Right kidney (tissue), 1 donor: Measurements from ENCODE around the gene EFNA2.
A peak's percentile ranks its signal among the peaks of the same experiment; 100 is the strongest.

ENCODE experiments used
- DNase-seq: peaks from one replicate; pipeline ENCODE4 v3.0.0-alpha.2; 2016

EFNA2 gene

GRCh38 chr19:1248786-1249297 is 36.8 kb upstream of the EFNA2 start:
- DNase-seq, result peak; percentile 94

GRCh38 chr19:1249298-1249989 is 36.2 kb upstream of the EFNA2 start:
- DNase-seq, result peak; percentile 89

GRCh38 chr19:1249990-1250436 is 35.7 kb upstream of the EFNA2 start:
- DNase-seq, result peak; percentile 86

- DNase-seq, result peak; percentile 72
These were observed 35.0 kb upstream of the EFNA2 start for GRCh38 chr19:1250437-1251260.

- peak; percentile 69 for DNase-seq
These were observed 34.1 kb upstream of the EFNA2 start for GRCh38 chr19:1251330-1252220.

GRCh38 chr19:1252221-1252820 is 33.4 kb upstream of the EFNA2 start:
- peak; percentile 67 for DNase-seq

- DNase-seq, result no peak
These were observed 32.7 kb upstream of the EFNA2 start for GRCh38 chr19:1252821-1253513.

GRCh38 chr19:1253514-1254080 is 32.1 kb upstream of the EFNA2 start:
- no peak for DNase-seq

GRCh38 chr19:1254081-1254527 is 31.6 kb upstream of the EFNA2 start:
- no peak for DNase-seq

- DNase-seq, result no peak
These were observed 31.0 kb upstream of the EFNA2 start for GRCh38 chr19:1254530-1255185.

- no peak for DNase-seq
These were observed 30.2 kb upstream of the EFNA2 start for GRCh38 chr19:1255186-1256161.

- no peak for DNase-seq
These were observed 28.8 kb upstream of the EFNA2 start for GRCh38 chr19:1256646-1257474.

GRCh38 chr19:1257475-1258162 is 28.1 kb upstream of the EFNA2 start:
- no peak for DNase-seq

GRCh38 chr19:1258163-1258492 is 27.5 kb upstream of the EFNA2 start:
- DNase-seq, result no peak

GRCh38 chr19:1258707-1259205 is 26.9 kb upstream of the EFNA2 start:
- peak; percentile 57 for DNase-seq

GRCh38 chr19:1259206-1259875 is 26.3 kb upstream of the EFNA2 start:
- DNase-seq, result peak; percentile 73
